Measurements from ENCODE around the gene SETBP1. TPM values are rescaled to one million over a fixed set of nuclear protein-coding genes. Genes with fewer than 3 reads are reported as not detected.

SETBP1 gene
- total RNA-seq, 1 experiment from 2014 or later: 0.23 TPM

- Histone ChIP-seq H3K36me3 (ENCODE audit: control insufficient read depth, insufficient read depth, low read length) (no peaks in the 10 kb centered on the region), H3K27me3 (ENCODE audit: control insufficient read depth, insufficient read depth, low read length) (peaks cover 2% of the 10 kb centered on the region), H3K27ac (ENCODE audit: low read length) (no peak overlapping the region), H3K9me3 (ENCODE audit: control insufficient read depth, insufficient read depth, low read depth, low read length) (no peaks in the 10 kb centered on the region), H3K4me1 (ENCODE audit: control insufficient read depth, insufficient read depth, low read length) (no peaks in the 10 kb centered on the region), H3K4me3 (ENCODE audit: low read depth in 2 of 2, low read length in 2 of 2) (peak overlapping the region; percentile 45 to 53; a peak in 3 of 4 replicates)
- ChIA-PET POLR2A (no interaction called here), CTCF (no interaction called here)
- in situ Hi-C loops (cut with HindIII; ENCODE audit: low pct_unique_long_range_greater_than_20kb, low sequenced_read_pairs) (no loop called here), intact Hi-C loops (cut with micrococcal nuclease; ENCODE audit: unreplicated experiment) (no loop called here)
- no TSS peak for BruUV-seq (replicated peaks)
- TF ChIP-seq POLR2AphosphoS5 (IDR thresholded peaks at IDR 0.05; ENCODE audit: low read depth, low read length) (no peak), TCF7L2 (IDR thresholded peaks at IDR 0.05; ENCODE audit: low read depth, low read length) (no peak), CTCF (IDR thresholded peaks at IDR 0.05) (no peak), SIN3A (IDR thresholded peaks at IDR 0.05; ENCODE audit: borderline replicate concordance, insufficient read depth, low read depth, low read length) (no peak)
- TF ChIP-seq, protein P1, sequence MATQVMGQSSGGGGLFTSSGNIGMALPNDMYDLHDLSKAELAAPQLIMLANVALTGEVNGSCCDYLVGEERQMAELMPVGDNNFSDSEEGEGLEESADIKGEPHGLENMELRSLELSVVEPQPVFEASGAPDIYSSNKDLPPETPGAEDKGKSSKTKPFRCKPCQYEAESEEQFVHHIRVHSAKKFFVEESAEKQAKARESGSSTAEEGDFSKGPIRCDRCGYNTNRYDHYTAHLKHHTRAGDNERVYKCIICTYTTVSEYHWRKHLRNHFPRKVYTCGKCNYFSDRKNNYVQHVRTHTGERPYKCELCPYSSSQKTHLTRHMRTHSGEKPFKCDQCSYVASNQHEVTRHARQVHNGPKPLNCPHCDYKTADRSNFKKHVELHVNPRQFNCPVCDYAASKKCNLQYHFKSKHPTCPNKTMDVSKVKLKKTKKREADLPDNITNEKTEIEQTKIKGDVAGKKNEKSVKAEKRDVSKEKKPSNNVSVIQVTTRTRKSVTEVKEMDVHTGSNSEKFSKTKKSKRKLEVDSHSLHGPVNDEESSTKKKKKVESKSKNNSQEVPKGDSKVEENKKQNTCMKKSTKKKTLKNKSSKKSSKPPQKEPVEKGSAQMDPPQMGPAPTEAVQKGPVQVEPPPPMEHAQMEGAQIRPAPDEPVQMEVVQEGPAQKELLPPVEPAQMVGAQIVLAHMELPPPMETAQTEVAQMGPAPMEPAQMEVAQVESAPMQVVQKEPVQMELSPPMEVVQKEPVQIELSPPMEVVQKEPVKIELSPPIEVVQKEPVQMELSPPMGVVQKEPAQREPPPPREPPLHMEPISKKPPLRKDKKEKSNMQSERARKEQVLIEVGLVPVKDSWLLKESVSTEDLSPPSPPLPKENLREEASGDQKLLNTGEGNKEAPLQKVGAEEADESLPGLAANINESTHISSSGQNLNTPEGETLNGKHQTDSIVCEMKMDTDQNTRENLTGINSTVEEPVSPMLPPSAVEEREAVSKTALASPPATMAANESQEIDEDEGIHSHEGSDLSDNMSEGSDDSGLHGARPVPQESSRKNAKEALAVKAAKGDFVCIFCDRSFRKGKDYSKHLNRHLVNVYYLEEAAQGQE (IDR thresholded peaks at IDR 0.05; ENCODE audit: insufficient read depth in 1 of 2, low read depth in 2 of 2, low read length in 1 of 2): no peak
- DNase-seq (ENCODE audit: low read depth, low spot score) (no peak), ATAC-seq (no peak)
Observed at GRCh38 chr18:44678725-44679055, 2.0 kb upstream of the SETBP1 start.

DNA sequence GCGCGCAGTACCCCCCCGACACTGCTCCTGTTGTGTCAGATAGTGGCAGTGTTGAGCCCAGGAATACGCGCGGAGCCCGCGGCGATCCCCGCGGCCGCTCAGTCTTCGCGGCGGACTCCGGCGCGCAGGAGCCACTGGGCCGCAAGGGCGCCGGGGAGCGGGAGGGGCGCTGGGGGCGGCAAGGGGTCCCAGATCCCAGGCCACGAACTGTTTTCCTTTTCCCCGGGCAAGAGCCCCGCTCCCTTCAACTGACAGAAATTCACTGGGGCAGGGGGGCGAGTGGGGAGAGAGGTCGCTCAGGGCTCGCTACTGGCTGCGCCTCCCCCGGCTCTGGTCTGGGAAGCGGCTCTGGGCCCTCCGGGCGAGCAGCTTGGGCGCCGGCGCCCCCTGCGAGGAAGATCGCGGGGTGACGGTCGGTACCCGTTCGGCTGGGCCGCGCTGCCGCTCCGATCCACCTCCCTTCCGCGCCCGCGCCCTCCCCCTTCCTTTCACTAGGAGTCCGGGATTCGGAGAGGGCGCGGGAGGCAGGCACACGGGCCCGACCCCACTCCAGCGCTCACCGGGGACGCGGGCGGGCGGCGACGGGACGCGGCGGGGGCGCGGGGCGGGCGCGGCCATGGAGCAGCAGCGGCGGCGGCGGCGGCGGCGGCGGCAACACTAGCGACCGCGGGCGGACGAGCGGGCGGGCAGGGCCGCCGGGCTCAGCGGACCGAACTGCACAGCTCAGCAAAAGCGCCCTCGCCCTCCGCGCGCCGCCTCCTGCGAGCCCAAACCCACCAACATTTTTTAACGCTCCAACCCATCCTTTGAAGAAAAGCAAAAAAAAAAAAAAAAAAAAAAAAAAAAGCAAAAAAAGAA lies 1.4 kb upstream of the SETBP1 start:
- ChIA-PET POLR2A (no interaction called here), CTCF (no interaction called here)
- ATAC-seq: peak; percentile 93
- Histone ChIP-seq H3K4me1 (ENCODE audit: control insufficient read depth, insufficient read depth, low read length) (no peaks in the 10 kb centered on the region), H3K27me3 (ENCODE audit: control insufficient read depth, insufficient read depth, low read length) (peaks cover 2% of the 10 kb centered on the region), H3K9me3 (ENCODE audit: control insufficient read depth, insufficient read depth, low read depth, low read length) (no peaks in the 10 kb centered on the region), H3K4me3 (ENCODE audit: low read depth in 2 of 2, low read length in 2 of 2) (peak overlapping the region; percentile 45 to 53), H3K27ac (ENCODE audit: low read length) (no peak overlapping the region), H3K36me3 (ENCODE audit: control insufficient read depth, insufficient read depth, low read length) (no peaks in the 10 kb centered on the region)
- TF ChIP-seq CTCF (IDR thresholded peaks at IDR 0.05) (peak; percentile 45), TCF7L2 (IDR thresholded peaks at IDR 0.05; ENCODE audit: low read depth, low read length) (no peak), POLR2AphosphoS5 (IDR thresholded peaks at IDR 0.05; ENCODE audit: low read depth, low read length) (no peak), SIN3A (IDR thresholded peaks at IDR 0.05; ENCODE audit: borderline replicate concordance, insufficient read depth, low read depth, low read length) (no peak)
- TF ChIP-seq, protein P1 (IDR thresholded peaks at IDR 0.05; ENCODE audit: insufficient read depth in 1 of 2, low read depth in 2 of 2, low read length in 1 of 2): no peak
- in situ Hi-C loops (cut with HindIII; ENCODE audit: low pct_unique_long_range_greater_than_20kb, low sequenced_read_pairs) (no loop called here), intact Hi-C loops (cut with micrococcal nuclease; ENCODE audit: unreplicated experiment) (no loop called here)
- DNase-seq (ENCODE audit: low read depth, low spot score): no peak
- BruUV-seq (replicated peaks): no TSS peak
